ENCODE results near the gene MEDAG.
"Not testable (repeated sequence)": the region's sequence is repeated elsewhere in the genome, so short reads cannot be mapped to it uniquely, and the experiment has no call there.

MEDAG gene

DNA sequence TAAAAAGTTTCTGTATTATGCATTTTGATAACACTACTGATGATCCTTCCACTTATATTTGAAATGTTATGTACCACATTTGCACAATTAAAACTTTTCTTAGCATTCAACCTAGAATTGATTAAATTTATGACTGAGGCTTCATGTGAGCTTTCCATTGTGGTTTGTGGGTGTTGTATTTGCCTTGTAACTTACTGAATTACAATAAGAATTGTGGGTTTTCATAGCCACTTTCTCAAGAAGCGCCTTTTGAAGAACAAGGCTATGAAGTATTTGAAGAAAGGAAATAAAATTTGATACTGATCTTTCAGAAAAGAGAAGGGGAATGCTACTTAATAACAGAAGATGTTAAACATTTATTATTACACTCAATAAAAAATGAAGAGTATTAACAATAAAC lies 19.4 kb downstream of the MEDAG start:
- ChIA-PET CTCF (no interaction called here), POLR2A (no interaction called here)
- no peak for TF ChIP-seq GLIS2 (tag by site-specific recombination; IDR thresholded peaks at IDR 0.05)
- no peak for TF ChIP-seq ZNF561 (tag by site-specific recombination; IDR thresholded peaks at IDR 0.05; ENCODE audit: borderline replicate concordance)
- TF ChIP-seq, protein P1, sequence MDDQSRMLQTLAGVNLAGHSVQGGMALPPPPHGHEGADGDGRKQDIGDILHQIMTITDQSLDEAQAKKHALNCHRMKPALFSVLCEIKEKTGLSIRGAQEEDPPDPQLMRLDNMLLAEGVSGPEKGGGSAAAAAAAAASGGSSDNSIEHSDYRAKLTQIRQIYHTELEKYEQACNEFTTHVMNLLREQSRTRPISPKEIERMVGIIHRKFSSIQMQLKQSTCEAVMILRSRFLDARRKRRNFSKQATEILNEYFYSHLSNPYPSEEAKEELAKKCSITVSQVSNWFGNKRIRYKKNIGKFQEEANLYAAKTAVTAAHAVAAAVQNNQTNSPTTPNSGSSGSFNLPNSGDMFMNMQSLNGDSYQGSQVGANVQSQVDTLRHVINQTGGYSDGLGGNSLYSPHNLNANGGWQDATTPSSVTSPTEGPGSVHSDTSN (CRISPR knock-in tag; IDR thresholded peaks at IDR 0.05), result no peak
- no peak for TF ChIP-seq ZNF776 (tag by site-specific recombination; IDR thresholded peaks at IDR 0.05; ENCODE audit: borderline replicate concordance)
- TF ChIP-seq ZNF596 (tag by site-specific recombination; IDR thresholded peaks at IDR 0.05), result no peak
- no peak for TF ChIP-seq ZNF223 (tag by site-specific recombination; IDR thresholded peaks at IDR 0.05)
- TF ChIP-seq ZNF292 (tag by site-specific recombination; IDR thresholded peaks at IDR 0.05; ENCODE audit: borderline replicate concordance, low read depth), result no peak
- TF ChIP-seq, protein P2, sequence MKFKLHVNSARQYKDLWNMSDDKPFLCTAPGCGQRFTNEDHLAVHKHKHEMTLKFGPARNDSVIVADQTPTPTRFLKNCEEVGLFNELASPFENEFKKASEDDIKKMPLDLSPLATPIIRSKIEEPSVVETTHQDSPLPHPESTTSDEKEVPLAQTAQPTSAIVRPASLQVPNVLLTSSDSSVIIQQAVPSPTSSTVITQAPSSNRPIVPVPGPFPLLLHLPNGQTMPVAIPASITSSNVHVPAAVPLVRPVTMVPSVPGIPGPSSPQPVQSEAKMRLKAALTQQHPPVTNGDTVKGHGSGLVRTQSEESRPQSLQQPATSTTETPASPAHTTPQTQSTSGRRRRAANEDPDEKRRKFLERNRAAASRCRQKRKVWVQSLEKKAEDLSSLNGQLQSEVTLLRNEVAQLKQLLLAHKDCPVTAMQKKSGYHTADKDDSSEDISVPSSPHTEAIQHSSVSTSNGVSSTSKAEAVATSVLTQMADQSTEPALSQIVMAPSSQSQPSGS (tag by site-specific recombination; IDR thresholded peaks at IDR 0.05; ENCODE audit: low read depth), result no peak
- TF ChIP-seq HOXD13 (CRISPR knock-in tag; IDR thresholded peaks at IDR 0.05; ENCODE audit: borderline replicate concordance), result no peak
- TF ChIP-seq, protein P3, sequence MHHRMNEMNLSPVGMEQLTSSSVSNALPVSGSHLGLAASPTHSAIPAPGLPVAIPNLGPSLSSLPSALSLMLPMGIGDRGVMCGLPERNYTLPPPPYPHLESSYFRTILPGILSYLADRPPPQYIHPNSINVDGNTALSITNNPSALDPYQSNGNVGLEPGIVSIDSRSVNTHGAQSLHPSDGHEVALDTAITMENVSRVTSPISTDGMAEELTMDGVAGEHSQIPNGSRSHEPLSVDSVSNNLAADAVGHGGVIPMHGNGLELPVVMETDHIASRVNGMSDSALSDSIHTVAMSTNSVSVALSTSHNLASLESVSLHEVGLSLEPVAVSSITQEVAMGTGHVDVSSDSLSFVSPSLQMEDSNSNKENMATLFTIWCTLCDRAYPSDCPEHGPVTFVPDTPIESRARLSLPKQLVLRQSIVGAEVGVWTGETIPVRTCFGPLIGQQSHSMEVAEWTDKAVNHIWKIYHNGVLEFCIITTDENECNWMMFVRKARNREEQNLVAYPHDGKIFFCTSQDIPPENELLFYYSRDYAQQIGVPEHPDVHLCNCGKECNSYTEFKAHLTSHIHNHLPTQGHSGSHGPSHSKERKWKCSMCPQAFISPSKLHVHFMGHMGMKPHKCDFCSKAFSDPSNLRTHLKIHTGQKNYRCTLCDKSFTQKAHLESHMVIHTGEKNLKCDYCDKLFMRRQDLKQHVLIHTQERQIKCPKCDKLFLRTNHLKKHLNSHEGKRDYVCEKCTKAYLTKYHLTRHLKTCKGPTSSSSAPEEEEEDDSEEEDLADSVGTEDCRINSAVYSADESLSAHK (tag by site-specific recombination; IDR thresholded peaks at IDR 0.05), result no peak
- TF ChIP-seq ZNF324 (tag by site-specific recombination; IDR thresholded peaks at IDR 0.05), result no peak
- TF ChIP-seq, protein P4, sequence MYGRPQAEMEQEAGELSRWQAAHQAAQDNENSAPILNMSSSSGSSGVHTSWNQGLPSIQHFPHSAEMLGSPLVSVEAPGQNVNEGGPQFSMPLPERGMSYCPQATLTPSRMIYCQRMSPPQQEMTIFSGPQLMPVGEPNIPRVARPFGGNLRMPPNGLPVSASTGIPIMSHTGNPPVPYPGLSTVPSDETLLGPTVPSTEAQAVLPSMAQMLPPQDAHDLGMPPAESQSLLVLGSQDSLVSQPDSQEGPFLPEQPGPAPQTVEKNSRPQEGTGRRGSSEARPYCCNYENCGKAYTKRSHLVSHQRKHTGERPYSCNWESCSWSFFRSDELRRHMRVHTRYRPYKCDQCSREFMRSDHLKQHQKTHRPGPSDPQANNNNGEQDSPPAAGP (tag by site-specific recombination; IDR thresholded peaks at IDR 0.05), result no peak
- TF ChIP-seq ZNF2 (tag by site-specific recombination; IDR thresholded peaks at IDR 0.05), result no peak
- TF ChIP-seq ZNF184 (tag by site-specific recombination; IDR thresholded peaks at IDR 0.05), result no peak
- no peak for TF ChIP-seq ZNF140 (tag by site-specific recombination; IDR thresholded peaks at IDR 0.05)
- no peak for TF ChIP-seq ZNF654 (tag by site-specific recombination; IDR thresholded peaks at IDR 0.05; ENCODE audit: low read depth)
- no peak for TF ChIP-seq KLF1 (tag by site-specific recombination; IDR thresholded peaks at IDR 0.05)
- TF ChIP-seq, protein P5, sequence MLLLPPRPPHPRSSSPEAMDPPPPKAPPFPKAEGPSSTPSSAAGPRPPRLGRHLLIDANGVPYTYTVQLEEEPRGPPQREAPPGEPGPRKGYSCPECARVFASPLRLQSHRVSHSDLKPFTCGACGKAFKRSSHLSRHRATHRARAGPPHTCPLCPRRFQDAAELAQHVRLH (tag by site-specific recombination; IDR thresholded peaks at IDR 0.05), result no peak

DNA sequence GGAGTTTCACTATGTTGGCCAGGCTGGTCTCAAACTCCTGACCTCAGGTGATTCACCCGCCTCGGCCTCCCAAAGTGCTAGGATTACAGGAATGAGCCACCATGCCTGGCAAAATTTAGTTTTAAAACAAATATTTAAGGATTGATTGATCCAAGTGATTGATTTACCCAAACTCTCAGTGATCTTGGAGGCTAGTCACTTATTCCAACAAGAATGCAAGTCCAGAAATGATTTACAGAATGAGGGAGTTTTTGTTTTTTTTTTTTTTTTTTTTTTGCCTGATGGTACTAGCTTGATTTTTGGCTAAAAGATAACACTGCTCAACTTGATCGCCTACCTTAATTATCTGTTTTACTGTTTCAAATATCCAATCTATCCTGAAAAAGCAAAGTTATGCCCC lies 20.7 kb downstream of the MEDAG start:
- Histone ChIP-seq H3K27ac (ENCODE audit: extremely low read depth, low read depth, low read length) (no peak overlapping the region), H3K36me3 (ENCODE audit: control insufficient read depth in 2 of 2, insufficient read depth in 1 of 2, low read length in 2 of 2) (no peaks in the 10 kb centered on the region), H3K4me3 (ENCODE audit: low read depth, low read length) (no peak overlapping the region), H3K9me3 (ENCODE audit: control insufficient read depth, insufficient read depth, low read depth, low read length) (no peaks in the 10 kb centered on the region), H3K4me1 (ENCODE audit: control insufficient read depth, insufficient read depth, low read length) (no peaks in the 10 kb centered on the region)
- CTCF ChIA-PET, result interaction anchor here (0.6 kb wide), 1 partner anchor 188 kb away, joined by 3 read pairs; no protein-coding TSS in a partner anchor
- TF ChIP-seq ZNF354C (tag by site-specific recombination; IDR thresholded peaks at IDR 0.05; ENCODE audit: borderline replicate concordance, low read depth) (no peak), ZNF626 (tag by site-specific recombination; IDR thresholded peaks at IDR 0.05) (no peak), ZNF658 (tag by site-specific recombination; IDR thresholded peaks at IDR 0.05) (no peak), ZNF140 (tag by site-specific recombination; IDR thresholded peaks at IDR 0.05) (no peak), ZNF48 (tag by site-specific recombination; IDR thresholded peaks at IDR 0.05) (no peak), ZNF175 (tag by site-specific recombination; IDR thresholded peaks at IDR 0.05) (no peak), ZNF600 (tag by site-specific recombination; IDR thresholded peaks at IDR 0.05) (no peak), ZNF529 (tag by site-specific recombination; IDR thresholded peaks at IDR 0.05; ENCODE audit: insufficient replicate concordance) (no peak)
- TF ChIP-seq, protein P6, sequence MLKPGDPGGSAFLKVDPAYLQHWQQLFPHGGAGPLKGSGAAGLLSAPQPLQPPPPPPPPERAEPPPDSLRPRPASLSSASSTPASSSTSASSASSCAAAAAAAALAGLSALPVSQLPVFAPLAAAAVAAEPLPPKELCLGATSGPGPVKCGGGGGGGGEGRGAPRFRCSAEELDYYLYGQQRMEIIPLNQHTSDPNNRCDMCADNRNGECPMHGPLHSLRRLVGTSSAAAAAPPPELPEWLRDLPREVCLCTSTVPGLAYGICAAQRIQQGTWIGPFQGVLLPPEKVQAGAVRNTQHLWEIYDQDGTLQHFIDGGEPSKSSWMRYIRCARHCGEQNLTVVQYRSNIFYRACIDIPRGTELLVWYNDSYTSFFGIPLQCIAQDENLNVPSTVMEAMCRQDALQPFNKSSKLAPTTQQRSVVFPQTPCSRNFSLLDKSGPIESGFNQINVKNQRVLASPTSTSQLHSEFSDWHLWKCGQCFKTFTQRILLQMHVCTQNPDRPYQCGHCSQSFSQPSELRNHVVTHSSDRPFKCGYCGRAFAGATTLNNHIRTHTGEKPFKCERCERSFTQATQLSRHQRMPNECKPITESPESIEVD (tag by site-specific recombination; IDR thresholded peaks at IDR 0.05), result no peak
- POLR2A ChIA-PET, result no interaction called here

More for the DNA sequence above, 19.4 kb downstream of the MEDAG start:
- H3K9me3 ChIP-seq (ENCODE audit: control insufficient read depth, insufficient read depth, low read depth, low read length), result no peaks in the 10 kb centered on the region
- H3K4me1 ChIP-seq (ENCODE audit: control insufficient read depth, insufficient read depth, low read length), result no peaks in the 10 kb centered on the region
- no peaks in the 10 kb centered on the region for H3K36me3 ChIP-seq (ENCODE audit: control insufficient read depth in 2 of 2, insufficient read depth in 1 of 2, low read length in 2 of 2)
- no peak overlapping the region for H3K4me3 ChIP-seq (ENCODE audit: low read depth, low read length)
- no peak overlapping the region for H3K27ac ChIP-seq (ENCODE audit: extremely low read depth, low read depth, low read length)

DNA sequence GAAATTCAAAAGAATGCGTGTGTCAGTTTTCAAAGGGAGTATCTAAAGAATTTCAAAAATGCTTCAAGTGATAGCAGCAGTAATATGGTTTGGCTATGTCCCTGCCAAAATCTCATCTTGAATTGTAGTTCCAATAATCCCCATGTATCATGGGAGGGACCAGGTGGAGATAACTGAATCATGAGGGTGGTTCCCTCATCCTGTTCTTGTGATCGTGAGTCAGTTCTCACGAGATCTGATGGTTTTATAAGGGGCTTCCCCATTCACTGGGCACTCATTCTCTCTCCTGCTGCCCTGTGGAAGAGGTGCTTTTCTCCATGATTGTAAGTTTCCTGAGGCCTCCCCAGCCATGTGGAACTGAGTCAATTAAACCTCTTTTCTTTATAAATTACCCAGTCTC lies 21.1 kb downstream of the MEDAG start:
- H3K27ac ChIP-seq (ENCODE audit: extremely low read depth, low read depth, low read length); H3K36me3 ChIP-seq (ENCODE audit: control insufficient read depth in 2 of 2, insufficient read depth in 1 of 2, low read length in 2 of 2); CTCF ChIA-PET; H3K4me1 ChIP-seq (ENCODE audit: control insufficient read depth, insufficient read depth, low read length); POLR2A ChIA-PET; H3K4me3 ChIP-seq (ENCODE audit: low read depth, low read length); H3K9me3 ChIP-seq (ENCODE audit: control insufficient read depth, insufficient read depth, low read depth, low read length): not testable (repeated sequence)
